ENCODE measurements around the gene STOX2.

STOX2 gene

DNA sequence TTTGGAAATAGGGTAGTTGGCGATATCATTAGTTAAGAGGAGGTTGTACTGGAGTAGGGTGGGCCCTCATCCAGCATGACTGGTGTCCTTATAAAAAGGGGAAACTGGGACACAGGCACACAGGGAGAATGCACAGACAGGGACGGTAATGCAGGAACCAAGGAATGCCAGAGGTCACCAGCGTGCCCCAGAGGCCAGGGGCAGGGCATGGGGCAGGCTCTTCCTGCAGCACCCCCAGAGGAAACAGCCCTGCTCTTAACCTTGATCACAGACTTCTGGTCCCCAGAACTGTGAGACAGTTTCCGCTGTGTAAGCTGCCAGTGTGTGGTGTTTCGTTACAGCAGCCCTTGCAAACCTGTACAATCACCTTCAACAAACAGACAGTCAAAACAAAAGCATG is 15.9 kb upstream of the STOX2 start:
- no peak for DNase-seq

GRCh38 chr4:183897193-183897592 is 7.9 kb upstream of the STOX2 start:
- DNase-seq = no peak

- DNase-seq = no peak
These were observed 6.7 kb upstream of the STOX2 start for GRCh38 chr4:183898456-183898855.

DNA sequence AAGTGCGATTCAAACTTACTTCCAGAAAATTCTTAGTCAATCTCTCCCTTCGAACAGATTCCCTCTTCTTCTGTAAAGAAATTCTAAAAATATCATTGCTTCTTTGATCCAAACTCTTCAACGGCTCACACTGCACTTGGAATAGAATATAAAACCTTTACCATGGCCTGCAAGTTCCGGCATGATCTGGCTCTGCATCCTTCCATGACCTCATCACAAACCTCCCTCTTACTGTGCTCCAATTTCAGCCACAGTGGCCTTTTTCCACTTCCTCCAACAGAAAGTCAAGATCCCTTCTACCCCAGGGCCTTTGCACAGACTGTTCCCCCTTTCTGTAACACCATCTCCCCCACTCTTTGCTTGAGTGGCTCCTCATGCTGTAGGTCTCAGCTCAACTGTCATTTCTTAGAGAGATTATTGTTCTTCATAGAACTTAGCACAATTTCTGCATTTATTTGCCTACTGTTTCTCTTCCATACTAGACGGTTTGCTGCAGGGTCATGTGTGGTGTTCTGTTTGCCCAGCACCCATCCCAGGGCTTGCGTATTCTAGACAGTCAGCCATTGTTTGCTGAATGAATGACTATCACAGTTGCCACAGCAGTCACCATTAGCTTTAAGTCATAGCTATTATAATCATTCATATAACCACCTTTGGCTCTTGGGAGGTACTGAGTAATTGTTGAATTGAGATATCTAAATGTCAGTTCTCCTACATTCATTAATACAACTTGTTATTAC is 1.9 kb upstream of the STOX2 start:
- DNase-seq = no peak

DNA sequence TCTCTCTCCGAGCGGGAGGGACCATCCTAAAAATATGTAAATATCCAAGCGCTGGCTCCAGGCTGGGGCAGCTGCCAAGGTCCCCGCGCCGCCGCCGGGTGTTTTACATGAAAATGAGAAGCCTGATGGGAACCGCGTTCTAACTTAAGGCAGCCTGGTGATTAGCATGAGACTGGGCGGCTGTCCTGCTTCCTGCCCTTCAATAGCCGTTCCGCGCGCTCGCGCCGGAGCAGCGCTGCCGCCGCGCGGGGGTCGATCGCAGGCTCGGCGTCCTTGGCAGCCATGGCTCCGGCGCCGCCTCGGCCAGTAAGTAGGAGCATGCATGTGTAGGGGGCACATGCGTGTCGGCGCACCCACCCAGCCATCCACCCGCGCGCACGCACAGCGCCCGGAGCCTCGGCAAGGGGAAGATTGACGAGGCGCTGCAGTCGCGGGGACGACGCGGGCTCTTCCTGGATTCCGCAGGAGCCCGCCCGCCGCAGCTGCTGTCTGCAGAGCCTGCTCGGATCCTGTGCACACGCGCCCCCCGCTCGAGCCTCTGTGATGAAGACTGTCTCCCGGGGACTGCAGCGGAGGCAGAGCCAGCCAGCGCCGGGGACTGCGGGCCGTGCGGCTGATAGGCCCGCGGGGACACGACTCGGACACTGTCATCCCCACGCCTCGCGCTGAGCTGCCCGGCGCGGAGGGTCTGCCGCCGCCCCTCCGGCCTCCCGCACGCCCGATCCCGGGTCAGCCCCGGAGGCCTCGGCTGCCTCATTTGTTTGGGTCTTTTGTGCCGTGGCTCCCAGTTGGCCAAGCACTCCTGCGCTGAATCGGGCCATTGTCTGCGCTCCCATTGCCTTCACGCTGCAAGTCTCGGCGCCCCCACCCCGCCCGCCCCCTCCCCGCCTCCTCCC is 734 bp downstream of the STOX2 start:
- DNase-seq = no peak

GRCh38 chr4:183906489-183906738 is 1.3 kb downstream of the STOX2 start:
- DNase-seq = no peak

DNA sequence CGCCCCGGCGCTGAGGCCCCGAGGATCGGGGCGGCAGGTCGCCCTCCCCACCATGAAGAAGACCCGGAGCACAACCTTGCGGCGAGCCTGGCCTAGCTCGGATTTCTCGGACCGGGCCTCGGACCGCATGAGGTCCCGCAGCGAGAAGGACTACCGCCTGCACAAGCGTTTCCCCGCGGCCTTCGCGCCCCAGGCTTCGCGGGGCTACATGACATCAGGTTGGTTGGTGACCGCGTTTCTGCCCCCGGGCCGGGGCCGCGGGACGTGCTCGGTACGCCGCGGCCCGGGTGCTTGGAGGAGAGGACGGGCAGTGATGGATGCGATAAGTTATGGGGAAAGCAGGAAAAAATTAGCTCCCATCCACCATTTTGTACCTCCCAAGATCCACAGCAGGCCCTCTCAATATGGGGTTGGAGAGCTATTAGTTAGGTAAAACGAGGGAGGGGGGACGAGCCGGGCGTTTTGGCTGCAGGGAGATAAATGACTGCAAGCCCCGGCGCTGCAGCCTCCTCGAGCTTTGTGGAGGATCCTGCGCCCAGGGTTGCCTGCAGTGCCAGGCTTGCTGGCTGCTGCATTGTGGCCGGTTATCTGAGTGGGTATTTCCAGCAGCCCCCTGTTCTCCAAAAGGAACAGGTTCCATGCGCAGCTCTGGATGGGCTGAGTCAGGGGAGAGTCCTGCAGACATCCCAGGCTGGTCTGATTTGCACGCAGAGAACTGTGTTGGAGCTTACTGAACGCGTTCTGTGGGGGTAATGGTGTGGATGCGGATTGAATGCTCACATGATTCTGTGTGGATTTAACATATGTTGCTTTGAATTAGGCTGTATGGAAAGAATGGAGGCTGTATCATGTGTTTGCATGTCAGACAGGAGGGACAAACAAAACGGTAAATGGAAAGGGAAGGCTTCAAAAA is 1.9 kb downstream of the STOX2 start:
- DNase-seq = no peak

DNA sequence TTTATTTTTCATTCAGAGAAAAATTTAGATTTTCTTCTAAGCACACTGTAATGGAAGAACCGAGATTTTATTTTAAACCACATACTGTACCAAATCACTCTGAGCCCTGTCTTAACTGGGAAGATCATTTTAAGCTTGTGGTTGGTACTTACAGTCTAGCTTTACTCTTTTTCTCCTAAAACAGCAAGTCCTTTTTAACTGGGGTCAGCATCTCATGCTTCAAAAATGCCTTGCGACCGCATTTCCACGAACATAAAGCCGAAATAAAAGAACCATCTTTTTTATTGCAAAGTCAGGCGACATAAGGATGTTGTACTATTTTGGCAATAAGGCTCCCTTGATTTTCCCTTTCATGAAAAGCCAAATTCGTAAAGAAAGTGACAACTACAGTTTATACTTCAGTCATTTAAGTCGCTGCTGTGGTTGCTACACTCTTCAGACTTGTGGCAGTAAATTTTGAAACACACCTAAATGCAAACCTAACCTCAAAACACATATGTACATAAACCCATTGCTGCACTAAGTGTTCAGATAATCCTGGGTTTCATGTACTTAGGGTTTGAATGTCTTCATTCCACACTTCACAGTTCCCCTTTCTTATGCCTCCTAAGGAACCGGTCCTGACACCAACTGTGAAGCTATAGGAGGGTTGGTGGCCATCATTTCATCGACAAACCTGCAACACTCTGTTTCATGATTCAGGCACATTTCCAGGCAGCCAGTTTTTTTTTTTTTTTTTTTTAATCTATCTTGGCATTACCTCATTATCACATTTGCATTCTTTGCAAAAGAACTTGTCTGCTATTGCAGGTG is 3.0 kb downstream of the STOX2 start:
- DNase-seq = no peak

DNA sequence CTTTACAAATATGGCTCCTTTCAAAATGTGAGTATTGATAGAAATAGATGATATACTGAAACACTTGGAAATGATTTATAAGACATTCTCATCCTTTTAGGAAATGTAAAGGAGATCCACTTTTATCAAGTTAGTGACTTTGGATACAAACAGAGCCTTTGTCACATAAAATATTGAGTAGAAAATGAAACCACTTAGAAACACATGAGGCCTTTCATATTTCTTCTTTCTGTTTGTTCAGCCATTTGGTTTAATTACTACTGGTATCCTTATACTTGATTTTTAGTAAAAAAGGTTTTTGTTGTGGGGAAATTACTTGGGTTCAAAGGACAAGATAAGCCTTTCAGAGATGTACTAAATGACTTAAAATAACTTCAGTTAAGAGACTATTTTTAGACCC is 4.1 kb downstream of the STOX2 start:
- no peak for DNase-seq

DNA sequence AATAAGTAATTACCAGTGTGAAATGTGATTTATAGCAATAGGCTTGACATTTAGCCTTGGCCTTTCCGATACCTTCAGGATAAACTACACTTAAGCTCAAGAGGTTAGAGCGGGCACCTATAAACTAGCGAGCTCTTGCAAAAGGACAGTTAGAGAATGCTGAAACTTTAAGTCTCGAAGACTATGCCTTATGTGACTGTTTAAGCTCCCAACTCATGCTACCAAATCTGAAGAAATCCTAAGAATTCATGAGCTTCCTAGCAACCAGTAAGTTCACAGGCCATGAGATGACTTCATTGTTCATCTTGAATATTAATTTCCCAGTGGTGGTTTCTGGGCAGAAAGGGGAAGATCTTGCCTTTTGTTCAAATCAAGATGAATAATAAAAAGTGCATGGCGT is 4.7 kb downstream of the STOX2 start:
- no peak for DNase-seq

DNA sequence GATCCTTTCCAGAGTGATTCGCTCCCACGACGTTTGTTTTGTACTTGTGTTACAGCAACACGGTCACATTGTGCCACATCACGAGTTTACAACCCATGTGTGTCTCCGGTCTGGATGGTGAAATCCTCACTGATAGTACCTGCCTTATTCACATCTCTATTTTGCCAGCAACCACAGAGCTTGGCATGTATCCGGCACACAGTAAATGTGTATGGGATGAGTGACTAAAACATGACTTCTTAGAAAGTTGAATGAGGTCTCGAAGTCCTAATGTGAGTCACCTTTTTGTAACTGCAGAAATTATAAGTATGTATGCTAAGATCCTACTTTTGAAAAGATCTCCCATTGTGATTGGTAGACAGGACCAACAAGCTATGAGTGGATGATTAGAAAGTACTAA is 7.5 kb downstream of the STOX2 start:
- no peak for DNase-seq

- DNase-seq = no peak
These were observed 10.9 kb downstream of the STOX2 start for GRCh38 chr4:183915976-183916375.

DNA sequence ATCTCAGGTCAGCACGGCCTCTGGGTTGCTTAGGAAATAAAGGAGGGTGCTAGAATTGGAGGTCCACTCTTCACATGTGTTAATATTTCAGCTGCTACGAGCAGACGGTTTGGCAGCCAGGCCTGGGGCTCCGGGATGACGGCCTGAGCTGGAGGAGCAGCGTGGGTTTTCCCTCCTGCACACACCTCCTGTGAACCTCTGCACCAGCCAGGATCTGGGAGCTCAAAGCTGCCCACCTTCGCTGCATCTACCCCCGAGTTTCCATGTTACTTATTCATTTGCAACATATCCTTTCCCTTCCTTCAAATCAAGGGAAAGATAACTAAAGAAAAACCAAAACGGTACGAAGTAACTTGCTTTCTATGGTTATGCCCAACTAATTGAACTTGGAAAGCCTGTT is 13.6 kb downstream of the STOX2 start:
- no peak for DNase-seq

DNA sequence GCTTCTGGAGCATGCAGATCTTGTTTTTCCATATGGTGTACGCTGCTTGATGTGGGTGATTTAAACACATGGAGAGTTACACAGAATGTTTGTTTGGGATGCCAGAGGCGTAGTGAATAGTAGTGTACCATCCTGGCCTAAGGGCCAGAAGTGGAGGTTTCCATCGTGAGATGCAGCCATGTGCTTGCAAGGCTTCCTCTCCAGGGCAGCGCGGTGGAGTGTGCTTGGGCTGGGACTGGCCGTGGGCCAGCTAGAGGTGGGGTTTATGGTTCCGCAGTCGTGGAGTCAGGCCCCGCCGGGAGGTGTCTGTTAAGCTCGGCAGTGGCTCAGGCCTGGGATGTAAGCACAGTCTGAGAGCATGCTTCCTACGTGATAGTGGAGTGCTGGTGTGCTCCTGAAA is 14.0 kb downstream of the STOX2 start:
- DNase-seq = no peak

- no peak for DNase-seq
These were observed 15.4 kb downstream of the STOX2 start for GRCh38 chr4:183920512-183920911.

DNA sequence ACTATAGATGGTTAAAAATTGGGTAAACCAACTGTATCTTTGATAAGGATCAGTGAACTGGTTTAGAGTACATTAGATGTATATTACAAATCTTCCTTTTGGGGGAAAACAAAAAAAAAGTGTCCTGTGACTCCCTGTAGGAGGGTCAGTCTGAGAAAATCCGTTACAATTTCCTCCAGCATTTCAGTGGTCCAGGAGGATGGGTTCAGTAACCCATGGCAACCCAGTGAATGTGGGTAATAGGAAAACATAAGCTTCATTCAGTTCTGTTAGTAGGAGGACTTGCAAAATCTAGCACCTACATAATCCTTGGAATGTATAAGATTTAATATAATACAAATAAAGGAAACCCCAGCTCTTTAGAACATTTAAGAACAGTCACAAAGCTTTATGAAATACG is 16.2 kb downstream of the STOX2 start:
- DNase-seq = no peak

- DNase-seq = no peak
These were observed 19.4 kb downstream of the STOX2 start for GRCh38 chr4:183924362-183925044.

DNA sequence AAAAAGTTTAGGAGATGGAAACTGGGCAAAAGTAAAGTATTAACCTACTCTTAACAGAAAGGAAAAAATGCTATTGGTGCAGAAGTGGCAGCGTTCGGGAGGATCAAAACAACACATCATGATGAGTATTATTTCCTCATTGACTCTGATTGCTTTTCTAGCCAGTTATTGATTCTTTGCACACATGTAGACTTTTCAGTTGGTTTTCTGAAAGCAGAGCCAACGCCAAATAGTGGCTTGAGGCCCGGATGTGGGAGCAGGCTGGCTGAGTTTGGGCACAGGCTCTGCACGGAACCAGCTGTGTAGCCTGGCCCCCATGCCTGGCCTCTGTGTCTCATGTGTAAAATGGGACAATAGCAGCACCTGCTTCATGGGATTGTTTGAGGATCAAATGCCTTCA is 21.8 kb downstream of the STOX2 start:
- DNase-seq = no peak

- no peak for DNase-seq
These were observed 27.5 kb downstream of the STOX2 start for GRCh38 chr4:183932576-183932975.

DNA sequence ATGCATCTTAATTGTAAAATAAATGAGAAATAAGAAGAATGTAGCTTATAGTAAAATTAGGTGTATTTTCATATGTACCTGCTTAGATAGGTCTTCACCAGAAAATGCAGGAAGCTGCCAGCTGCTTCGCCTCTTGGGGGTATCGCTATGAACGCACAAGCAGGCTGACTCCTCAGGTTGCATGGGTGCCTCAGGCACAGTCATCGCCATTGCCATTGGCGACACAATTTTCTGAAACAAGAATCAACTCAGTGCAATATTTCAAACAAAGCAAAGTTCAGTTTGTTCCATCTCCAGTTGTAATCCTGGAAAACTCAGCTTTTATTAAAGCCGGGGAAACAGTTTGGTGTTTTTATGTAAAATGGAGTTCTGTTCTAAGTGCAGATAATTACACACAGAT is 29.7 kb downstream of the STOX2 start:
- DNase-seq = no peak

DNA sequence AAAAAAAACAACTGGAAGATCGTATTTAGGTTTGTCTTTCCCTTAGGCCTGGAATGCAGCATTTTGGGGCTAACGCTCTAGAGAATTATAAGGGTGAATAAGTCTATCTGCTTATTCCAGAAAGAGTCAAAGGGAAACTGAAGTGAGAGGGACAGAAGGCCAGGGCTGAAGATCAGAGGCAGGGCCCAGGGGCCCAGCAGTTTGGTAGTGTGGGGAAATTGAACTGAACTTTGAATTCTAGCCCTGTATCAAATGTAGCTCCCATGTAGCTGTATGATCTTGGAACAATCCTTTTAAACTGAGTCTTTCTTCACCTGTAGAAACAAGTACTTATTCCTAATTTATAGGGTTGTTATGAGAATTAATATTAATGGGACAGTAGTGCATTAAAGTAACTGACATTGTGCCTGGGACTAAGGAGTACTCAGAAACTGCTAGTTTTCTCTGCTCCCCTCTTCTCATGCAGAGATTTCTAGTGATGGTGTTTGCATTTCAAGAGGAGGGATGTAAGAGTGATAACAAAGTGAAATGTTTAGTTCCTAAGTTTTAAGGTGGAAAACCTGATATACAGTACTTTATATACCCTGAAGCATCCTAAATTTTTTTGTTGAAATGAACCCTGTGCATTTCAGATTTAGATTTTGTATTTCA is 30.4 kb downstream of the STOX2 start:
- no peak for DNase-seq

- no peak for DNase-seq
These were observed 30.9 kb downstream of the STOX2 start for GRCh38 chr4:183936047-183936446.
